HG03342 (cell line): Measurements from ENCODE around the gene NHERF1.

Experiments
- ATAC-seq: cut with Tn5 transposase; IDR thresholded peaks from one replicate; pipeline ENCODE4 v1.9.1; 2021; ENCODE audit warnings: mild to moderate bottlenecking, moderate library complexity; ENCODE audit not compliant: unreplicated experiment

NHERF1 gene

DNA sequence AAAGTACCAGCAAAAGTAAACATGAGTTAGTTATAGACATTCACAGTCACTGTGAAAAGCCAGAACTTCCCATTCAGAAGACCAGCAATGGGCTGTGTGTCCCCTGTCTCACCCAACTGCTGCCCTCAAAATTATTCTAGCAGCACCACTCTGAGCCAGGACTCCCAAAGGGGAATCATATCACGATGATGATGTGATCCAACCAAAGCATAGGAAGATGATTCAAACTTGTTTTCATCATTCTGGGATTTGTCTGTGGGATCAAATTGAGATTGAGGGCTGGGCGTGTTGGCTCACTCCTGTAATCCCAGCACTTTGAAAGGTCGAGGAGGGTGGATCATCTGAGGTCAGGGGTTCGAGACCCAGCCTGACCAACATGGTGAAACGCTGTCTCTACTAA lies 34.1 kb downstream of the NHERF1 start:
- no peak for ATAC-seq

- ATAC-seq = no peak
Measured at GRCh38 chr17:74784125-74784810, 35.8 kb downstream of the NHERF1 start.

GRCh38 chr17:74785096-74785980 lies 36.9 kb downstream of the NHERF1 start:
- no peak for ATAC-seq

GRCh38 chr17:74785981-74786360 lies 37.5 kb downstream of the NHERF1 start:
- no peak for ATAC-seq

GRCh38 chr17:74786431-74787055 lies 38.1 kb downstream of the NHERF1 start:
- ATAC-seq = no peak

- ATAC-seq = no peak
Measured at GRCh38 chr17:74790161-74791058, 42.0 kb downstream of the NHERF1 start.

GRCh38 chr17:74792586-74793105 lies 44.2 kb downstream of the NHERF1 start:
- no peak for ATAC-seq

- no peak for ATAC-seq
Measured at GRCh38 chr17:74795327-74796020, 47.0 kb downstream of the NHERF1 start.

GRCh38 chr17:74796211-74796610 lies 47.8 kb downstream of the NHERF1 start:
- ATAC-seq = no peak

DNA sequence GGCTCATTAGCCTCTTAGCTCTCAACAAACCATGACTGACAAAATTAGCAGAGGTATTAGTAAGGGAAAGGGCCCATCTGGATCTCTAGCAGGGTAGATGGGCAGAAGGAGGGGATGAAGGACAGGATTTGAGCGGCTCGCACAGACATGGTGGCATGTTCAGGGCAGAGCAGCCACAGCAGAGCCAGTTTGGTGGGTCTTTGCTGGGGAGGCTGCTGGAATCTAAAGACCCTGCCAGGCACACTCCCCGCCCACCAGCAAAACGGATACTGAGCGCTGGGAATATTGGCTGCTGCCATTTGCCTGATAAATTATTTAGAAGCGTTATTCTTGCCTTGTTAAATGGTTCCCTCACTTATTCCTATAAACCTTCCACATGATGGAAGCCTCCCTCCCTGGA lies 48.4 kb downstream of the NHERF1 start:
- no peak for ATAC-seq

DNA sequence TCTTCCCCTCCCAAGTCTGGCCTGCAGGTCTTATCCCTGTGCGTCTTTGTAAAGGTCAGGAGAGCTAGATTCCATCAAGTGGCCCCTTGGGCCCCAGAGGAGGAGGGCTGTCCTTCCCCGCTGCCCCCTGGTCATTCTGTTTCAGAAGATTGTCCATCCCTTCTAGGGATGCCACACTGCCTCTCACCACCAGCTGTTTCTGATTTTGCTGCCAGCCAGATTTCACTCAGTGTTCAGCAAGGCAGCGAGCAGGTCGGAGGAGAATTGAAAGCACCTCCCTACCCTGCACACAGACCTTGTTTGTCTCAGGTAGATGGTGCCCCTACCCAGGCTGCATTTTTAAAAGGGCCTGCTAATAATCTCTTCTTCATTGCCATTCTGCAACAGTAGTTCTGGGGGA lies 49.4 kb downstream of the NHERF1 start:
- no peak for ATAC-seq

- no peak for ATAC-seq
Measured at GRCh38 chr17:74798239-74798707, 49.8 kb downstream of the NHERF1 start.

- ATAC-seq = no peak
Measured at GRCh38 chr17:74799097-74799496, 50.7 kb downstream of the NHERF1 start.

DNA sequence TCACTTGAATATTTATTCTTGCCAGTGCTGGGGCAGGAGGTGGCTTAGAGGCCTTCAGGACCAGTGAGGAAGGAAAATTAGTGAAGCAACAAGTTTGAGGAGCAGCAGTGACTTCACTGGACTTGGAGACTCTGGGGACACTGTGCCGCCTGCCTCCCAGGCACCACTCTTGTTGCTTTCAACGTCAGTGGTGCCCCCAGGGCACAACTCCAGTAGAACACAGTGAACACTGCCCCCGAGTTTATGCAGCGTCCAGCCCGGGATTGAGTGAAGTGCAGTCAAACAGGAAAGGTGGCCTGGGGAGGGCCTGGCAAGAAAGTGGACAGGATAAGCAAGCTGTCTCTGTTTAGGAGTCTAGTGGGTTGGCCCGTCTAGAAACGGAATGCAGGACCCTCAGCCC lies 52.1 kb downstream of the NHERF1 start:
- ATAC-seq = no peak

GRCh38 chr17:74801896-74802295 lies 53.5 kb downstream of the NHERF1 start:
- no peak for ATAC-seq

GRCh38 chr17:74803388-74803930 lies 55.0 kb downstream of the NHERF1 start:
- ATAC-seq = no peak

DNA sequence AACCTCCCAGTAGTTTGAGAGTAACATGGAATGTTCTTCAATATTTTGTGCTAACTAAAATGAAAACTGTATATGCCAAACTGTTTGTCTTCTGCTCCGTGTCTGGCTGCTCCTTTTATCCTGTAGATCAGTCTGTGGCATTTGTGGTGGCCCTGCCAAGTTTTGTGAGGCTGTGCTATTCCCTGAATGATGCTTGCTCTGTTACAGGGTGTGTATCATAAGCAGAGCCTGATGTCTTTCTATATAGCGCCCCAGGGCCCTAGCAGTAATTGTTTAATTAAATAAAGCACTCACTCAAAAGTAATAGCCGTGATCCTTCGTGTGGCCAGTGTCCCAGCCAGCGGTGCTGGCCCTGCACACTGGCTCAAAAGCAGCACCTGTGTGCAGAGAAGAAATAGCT lies 55.5 kb downstream of the NHERF1 start:
- no peak for ATAC-seq

DNA sequence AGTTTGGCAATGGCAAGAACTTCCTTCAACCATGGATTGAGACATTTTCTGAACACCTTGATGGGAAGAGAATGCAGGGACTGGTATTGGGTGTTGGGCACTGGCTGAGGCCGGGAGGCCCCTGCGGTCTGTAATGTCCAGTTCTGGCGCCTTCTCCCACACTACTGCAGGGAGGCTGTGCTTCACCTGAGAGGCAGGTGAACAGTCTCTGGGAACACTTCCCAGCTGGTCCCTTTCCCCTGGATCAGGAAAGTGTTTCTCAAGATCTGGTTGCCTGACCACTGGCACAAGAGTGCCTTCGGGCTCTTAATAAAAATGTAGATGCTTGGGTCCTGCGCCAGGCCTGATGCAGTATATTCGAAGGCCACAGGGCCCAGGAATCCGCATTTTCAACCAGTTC lies 56.3 kb downstream of the NHERF1 start:
- no peak for ATAC-seq

DNA sequence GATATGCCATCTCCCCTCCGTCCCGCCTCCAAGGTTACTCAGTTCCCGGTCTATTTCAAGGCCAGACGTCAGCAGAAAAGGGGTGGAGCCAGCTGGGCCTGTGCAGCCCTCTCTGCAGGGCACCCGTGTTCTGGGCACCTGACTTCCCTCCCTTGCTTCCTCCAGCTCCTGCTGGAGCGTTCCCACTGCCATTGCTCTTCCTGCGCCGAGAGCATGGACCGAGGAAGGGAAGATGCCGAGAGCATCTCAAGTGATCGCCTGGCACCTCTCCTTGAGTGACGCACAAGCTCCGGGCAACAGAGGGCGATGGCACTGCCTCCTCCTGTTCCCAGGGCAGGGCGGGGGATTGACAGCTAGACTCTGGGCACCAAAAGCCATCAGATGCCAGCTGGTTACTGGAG lies 57.2 kb downstream of the NHERF1 start:
- ATAC-seq = no peak

- no peak for ATAC-seq
Measured at GRCh38 chr17:74806334-74806733, 57.9 kb downstream of the NHERF1 start.
